ENCODE data around the gene KANK3.
"Not testable (repeated sequence)": the region's sequence is repeated elsewhere in the genome, so short reads cannot be mapped to it uniquely, and the experiment has no call there.

Gene KANK3

DNA sequence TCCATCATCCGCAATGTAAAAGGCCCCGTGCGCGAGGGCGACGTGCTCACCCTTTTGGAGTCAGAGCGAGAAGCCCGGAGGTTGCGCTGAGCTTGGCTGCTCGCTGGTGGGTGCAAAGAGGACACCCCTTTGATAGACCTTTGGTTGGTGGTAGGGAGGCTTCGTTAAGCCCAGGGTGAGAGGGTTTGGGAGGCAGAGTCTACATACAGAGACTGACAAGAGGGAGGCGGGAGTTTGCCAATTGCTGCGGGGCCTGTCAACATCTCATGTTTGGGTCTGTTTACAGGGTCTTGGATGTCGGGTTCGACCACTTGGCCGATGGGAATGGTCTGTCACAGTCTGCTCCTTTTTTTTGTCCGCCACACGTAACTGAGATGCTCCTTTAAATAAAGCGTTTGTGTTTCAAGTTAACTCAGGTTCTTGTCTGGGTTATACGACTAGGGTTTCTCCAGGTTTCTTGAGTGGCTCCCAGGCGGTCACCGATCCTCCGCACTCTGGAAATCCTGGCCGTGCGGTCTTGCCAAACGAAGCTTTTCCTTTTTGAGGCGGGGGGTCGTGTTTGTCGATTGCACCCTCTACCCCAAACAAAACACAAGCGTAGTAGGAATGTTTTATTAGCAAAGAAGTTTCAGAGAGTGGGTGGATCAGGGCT is 20.9 kb downstream of the KANK3 start:
- TF ChIP-seq, protein P1, sequence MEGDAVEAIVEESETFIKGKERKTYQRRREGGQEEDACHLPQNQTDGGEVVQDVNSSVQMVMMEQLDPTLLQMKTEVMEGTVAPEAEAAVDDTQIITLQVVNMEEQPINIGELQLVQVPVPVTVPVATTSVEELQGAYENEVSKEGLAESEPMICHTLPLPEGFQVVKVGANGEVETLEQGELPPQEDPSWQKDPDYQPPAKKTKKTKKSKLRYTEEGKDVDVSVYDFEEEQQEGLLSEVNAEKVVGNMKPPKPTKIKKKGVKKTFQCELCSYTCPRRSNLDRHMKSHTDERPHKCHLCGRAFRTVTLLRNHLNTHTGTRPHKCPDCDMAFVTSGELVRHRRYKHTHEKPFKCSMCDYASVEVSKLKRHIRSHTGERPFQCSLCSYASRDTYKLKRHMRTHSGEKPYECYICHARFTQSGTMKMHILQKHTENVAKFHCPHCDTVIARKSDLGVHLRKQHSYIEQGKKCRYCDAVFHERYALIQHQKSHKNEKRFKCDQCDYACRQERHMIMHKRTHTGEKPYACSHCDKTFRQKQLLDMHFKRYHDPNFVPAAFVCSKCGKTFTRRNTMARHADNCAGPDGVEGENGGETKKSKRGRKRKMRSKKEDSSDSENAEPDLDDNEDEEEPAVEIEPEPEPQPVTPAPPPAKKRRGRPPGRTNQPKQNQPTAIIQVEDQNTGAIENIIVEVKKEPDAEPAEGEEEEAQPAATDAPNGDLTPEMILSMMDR (IDR thresholded peaks at IDR 0.05): no peak
- H3K27me3 ChIP-seq (ENCODE audit: control insufficient read depth, insufficient read depth, low read length): no peaks in the 10 kb centered on the region
- peaks cover 16% of the 10 kb centered on the region for H3K4me1 ChIP-seq
- peak overlapping the region; percentile 99 for H3K4me3 ChIP-seq (ENCODE audit: low read depth, low read length)
- peak overlapping the region; percentile 54 for H3K4me2 ChIP-seq (ENCODE audit: low read length)
- H3K79me2 ChIP-seq: peaks cover 23% of the 10 kb centered on the region
- H3K9ac ChIP-seq: peak overlapping the region; percentile 34
- H3K36me3 ChIP-seq (ENCODE audit: control insufficient read depth, insufficient read depth, low read length): no peaks in the 10 kb centered on the region
- no peaks in the 10 kb centered on the region for H3K9me3 ChIP-seq (ENCODE audit: control insufficient read depth, low read length)
- peak overlapping the region; percentile 79 for H2AFZ ChIP-seq
- peak overlapping the region; percentile 82 for H3K27ac ChIP-seq

DNA sequence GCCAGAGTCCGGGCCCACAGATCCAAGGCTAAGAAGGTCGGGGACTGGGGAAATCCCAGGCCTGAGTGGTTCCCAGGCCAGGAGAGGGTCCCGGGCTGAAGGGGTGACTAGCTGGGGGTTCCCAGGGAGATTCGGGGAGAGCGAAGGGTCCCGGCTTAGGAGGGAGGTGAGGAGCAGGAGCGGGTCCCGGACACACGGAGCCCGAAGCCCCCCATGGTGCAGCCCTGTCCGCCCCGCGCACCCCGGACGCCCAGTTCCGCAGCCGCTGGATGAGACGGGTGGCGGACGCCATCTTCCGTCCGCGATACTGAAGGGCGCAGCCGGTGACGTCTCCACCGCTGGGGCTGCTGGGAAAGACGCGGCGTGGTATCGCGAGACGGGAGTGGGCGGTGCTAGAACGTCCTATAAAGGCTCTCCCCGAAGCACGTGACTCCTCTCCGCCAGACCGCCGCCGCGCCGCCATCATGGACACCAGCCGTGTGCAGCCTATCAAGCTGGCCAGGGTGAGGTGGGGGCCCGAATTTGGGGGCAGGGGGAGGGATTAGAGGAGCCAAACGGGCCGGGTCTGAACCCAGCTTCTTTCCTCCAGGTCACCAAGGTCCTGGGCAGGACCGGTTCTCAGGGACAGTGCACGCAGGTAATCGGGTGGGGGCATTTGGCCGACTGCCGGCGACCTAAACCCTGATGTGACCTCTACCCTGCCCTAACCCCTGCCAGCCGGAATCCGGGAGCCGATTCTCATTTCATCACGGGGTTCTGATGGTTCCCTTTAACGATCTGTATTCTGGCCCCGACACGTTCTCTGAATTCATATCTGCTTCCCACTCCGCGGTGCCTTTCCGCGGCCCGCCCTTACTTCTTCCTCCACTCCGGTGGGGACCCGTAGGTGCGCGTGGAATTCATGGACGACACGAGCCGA is 21.7 kb downstream of the KANK3 start, which contains the start of the genes NDUFA7 and RPS28:
NDUFA7 (minus strand) TSS at position 309 of the 919 bp plus-strand sequence; CDS start at position 292, 17 bp downstream.
RPS28 (plus strand) TSS at position 430 of the 919 bp plus-strand sequence; CDS start at position 465, 35 bp downstream.
- H3K4me2 ChIP-seq (ENCODE audit: low read length): peak within 1 kb of the TSS; percentile 97
- H3K9me3 ChIP-seq (ENCODE audit: control insufficient read depth, low read length): no peaks in the 10 kb centered on the region
- H3K4me3 ChIP-seq (ENCODE audit: low read depth, low read length): peak within 1 kb of the TSS; percentile 99
- H3K36me3 ChIP-seq (ENCODE audit: control insufficient read depth, insufficient read depth, low read length): no peaks in the 10 kb centered on the region
- H3K27ac ChIP-seq: peak within 1 kb of the TSS; percentile 82
- peaks cover 16% of the 10 kb centered on the region for H3K4me1 ChIP-seq
- H3K9ac ChIP-seq: peak within 1 kb of the TSS; percentile 89
- TF ChIP-seq, protein P1 (IDR thresholded peaks at IDR 0.05): peak; percentile 27
- no peaks in the 10 kb centered on the region for H3K27me3 ChIP-seq (ENCODE audit: control insufficient read depth, insufficient read depth, low read length)
- H2AFZ ChIP-seq: peak within 1 kb of the TSS; percentile 79
- H3K79me2 ChIP-seq: peaks cover 29% of the 10 kb centered on the region

DNA sequence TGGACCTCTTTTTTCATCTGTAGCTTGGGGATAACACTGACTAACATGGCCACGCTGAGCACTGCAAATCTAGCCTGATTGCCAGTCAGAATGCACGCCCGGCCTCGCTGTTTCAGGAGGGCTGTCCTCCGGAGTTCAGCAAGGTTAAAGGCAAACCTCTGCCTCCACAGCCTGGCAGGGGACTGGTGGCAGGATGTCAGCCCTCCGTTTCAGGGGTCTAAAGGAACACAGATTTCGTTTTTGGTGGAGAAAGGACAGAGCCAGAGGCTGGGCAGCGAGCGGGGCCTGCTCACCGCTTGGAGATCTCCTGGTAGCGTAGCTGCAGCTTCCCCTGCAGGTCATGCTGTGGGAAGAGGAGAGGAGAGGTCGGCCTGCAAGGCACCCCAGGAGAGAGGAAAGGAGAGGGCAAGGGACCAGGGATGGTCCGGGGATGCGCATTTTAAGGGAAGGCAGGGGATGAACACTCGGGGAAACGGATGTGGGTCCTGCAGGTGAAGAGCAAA is 22.4 kb downstream of the KANK3 start:
- peak overlapping the region; percentile 89 for H3K9ac ChIP-seq
- peak overlapping the region; percentile 97 for H3K4me2 ChIP-seq (ENCODE audit: low read length)
- H3K27me3 ChIP-seq (ENCODE audit: control insufficient read depth, insufficient read depth, low read length): no peaks in the 10 kb centered on the region
- TF ChIP-seq, protein P1 (IDR thresholded peaks at IDR 0.05): no peak
- peaks cover 31% of the 10 kb centered on the region for H3K79me2 ChIP-seq
- H3K9me3 ChIP-seq (ENCODE audit: control insufficient read depth, low read length): no peaks in the 10 kb centered on the region
- H3K36me3 ChIP-seq (ENCODE audit: control insufficient read depth, insufficient read depth, low read length): no peaks in the 10 kb centered on the region
- H3K4me1 ChIP-seq: peaks cover 16% of the 10 kb centered on the region
- H2AFZ ChIP-seq: peak overlapping the region; percentile 79
- peak overlapping the region; percentile 99 for H3K4me3 ChIP-seq (ENCODE audit: low read depth, low read length)
- peak overlapping the region; percentile 82 for H3K27ac ChIP-seq

DNA sequence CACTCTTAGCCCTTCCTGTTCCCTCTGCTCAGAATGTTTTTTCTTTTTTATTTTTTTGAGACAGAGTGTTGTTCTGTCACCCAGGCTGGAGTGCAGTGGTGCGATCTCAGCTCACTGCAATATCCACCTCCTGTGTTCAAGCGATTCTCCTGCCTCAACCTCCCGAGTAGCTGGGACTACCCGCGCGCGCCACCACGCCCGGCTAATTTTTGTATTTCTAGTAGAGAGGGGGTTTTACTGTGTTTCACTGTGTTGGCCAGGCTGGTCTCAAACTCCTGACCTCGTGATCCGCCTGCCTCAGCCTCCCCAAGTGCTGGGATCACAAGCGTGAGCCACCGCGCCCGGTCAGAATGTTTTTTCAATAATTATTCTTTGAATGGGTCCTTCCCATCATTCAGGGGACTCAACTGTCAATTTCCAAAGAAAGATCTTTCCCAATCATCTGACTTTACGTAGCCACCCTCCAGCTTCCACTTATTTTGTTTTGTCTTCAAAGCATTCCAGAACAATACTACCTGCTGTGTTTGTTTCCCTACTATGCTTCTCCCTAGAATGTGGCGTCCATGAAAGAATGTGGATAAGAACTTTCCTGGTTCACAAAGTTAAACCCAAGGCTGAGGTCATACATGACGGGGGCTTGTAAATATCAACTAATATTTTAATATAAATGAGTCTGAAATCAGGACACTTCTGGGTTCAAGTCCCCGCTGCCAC is 23.1 kb downstream of the KANK3 start:
- peak overlapping the region; percentile 99 for H3K4me3 ChIP-seq (ENCODE audit: low read depth, low read length)
- H3K36me3 ChIP-seq (ENCODE audit: control insufficient read depth, insufficient read depth, low read length): no peaks in the 10 kb centered on the region
- peaks cover 16% of the 10 kb centered on the region for H3K4me1 ChIP-seq
- H3K9me3 ChIP-seq (ENCODE audit: control insufficient read depth, low read length): no peaks in the 10 kb centered on the region
- no peaks in the 10 kb centered on the region for H3K27me3 ChIP-seq (ENCODE audit: control insufficient read depth, insufficient read depth, low read length)
- H3K4me2 ChIP-seq (ENCODE audit: low read length): peak overlapping the region; percentile 97
- TF ChIP-seq, protein P1 (IDR thresholded peaks at IDR 0.05): no peak
- H3K9ac ChIP-seq: peak overlapping the region; percentile 89
- H3K79me2 ChIP-seq: peaks cover 31% of the 10 kb centered on the region
- H2AFZ ChIP-seq: no peak overlapping the region
- no peak overlapping the region for H3K27ac ChIP-seq

DNA sequence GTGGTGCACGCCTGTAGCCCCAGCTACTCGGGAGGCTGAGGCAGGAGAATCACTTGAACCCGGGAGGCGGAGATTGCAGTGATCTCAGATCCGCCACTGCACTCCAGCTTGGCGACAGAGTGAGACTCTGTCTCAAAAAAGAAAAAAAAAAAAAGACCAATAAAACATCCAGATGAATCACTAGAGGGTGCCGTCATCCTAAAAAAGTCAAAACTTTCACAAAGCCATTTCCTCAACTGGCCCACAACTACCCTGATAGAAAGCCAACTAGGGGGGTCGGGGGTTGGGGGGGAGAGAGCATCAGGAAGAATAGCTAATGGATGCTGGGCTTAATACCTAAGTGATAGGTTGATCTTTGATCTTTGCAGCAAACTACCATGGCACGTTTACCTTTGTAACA is 24.2 kb downstream of the KANK3 start:
- not testable (repeated sequence) for H3K36me3 ChIP-seq (ENCODE audit: control insufficient read depth, insufficient read depth, low read length); H3K4me1 ChIP-seq; H3K9ac ChIP-seq; H3K4me2 ChIP-seq (ENCODE audit: low read length); H2AFZ ChIP-seq; H3K27ac ChIP-seq; H3K9me3 ChIP-seq (ENCODE audit: control insufficient read depth, low read length); H3K4me3 ChIP-seq (ENCODE audit: low read depth, low read length); H3K27me3 ChIP-seq (ENCODE audit: control insufficient read depth, insufficient read depth, low read length)
- peaks cover 31% of the 10 kb centered on the region for H3K79me2 ChIP-seq

Measured in parathyroid adenoma (tissue), 2 donors.